GM12878 (cell line): ENCODE data around the gene MRPL32.

Experiments used
- CBX5 ChIP-seq: sonication (generic); IDR thresholded peaks from 2 replicates; pipeline ENCODE4 v1.6.1; 2016; ENCODE audit warnings: low read depth, moderate library complexity, mild to moderate bottlenecking, inconsistent platforms
- CEBPB ChIP-seq, 2 experiments: fragments of 150-350 bp in 1 of 2; IDR thresholded peaks; 2 replicates each; pipeline ENCODE4 v1.6.1; 2012 to 2014; ENCODE audit warnings: low read depth in 2 of 2, low read length in 2 of 2, borderline replicate concordance in 1 of 2, inconsistent platforms in 1 of 2
- POLR2A ChIP-seq: IDR thresholded peaks from 2 replicates; pipeline ENCODE4 v1.6.1; 2011; ENCODE audit warnings: low read depth, mild to moderate bottlenecking, low read length
- POLR2AphosphoS2 ChIP-seq: IDR thresholded peaks from 2 replicates; pipeline ENCODE4 v1.6.1; 2011; ENCODE audit warnings: low read depth, mild to moderate bottlenecking, low read length, improper control_type of control experiment, moderate library complexity
- RCOR1 ChIP-seq: conservative IDR thresholded peaks from 2 replicates; pipeline ENCODE4 v1.6.1; 2012; ENCODE audit warnings: low read depth, low read length, improper control_type of control experiment
- SIN3A ChIP-seq: IDR thresholded peaks from 2 replicates; pipeline ENCODE4 v1.6.1; 2012; ENCODE audit warnings: low read depth, low read length, improper control_type of control experiment
- SMC3 ChIP-seq: IDR thresholded peaks from 2 replicates; pipeline ENCODE4 v1.6.1; 2011; ENCODE audit warnings: low read length, improper control_type of control experiment, borderline replicate concordance
- YY1 ChIP-seq: IDR thresholded peaks from 2 replicates; pipeline ENCODE4 v1.6.1; 2011; ENCODE audit warnings: low read depth, mild to moderate bottlenecking, low read length
- TF ChIP-seq, protein P1 (sequence below): fragments of 450-650 bp; IDR thresholded peaks from 2 replicates; pipeline ENCODE4 v1.6.1; 2017; ENCODE audit warnings: mild to moderate bottlenecking
- TF ChIP-seq, protein P2 (sequence below), 3 experiments: IDR thresholded peaks in 2 of 3; conservative IDR thresholded peaks in 1 of 3; 2 replicates each; pipeline ENCODE4 v1.5.1; 2011; ENCODE audit warnings: low read depth in 3 of 3, low read length in 3 of 3, mild to moderate bottlenecking in 3 of 3, control low read depth in 2 of 3, moderate library complexity in 2 of 3, inconsistent platforms in 1 of 3, mixed read lengths in 1 of 3; ENCODE audit not compliant: control insufficient read depth in 2 of 3, insufficient read depth in 1 of 3; ENCODE audit errors: extremely low read depth in 1 of 3
- TF ChIP-seq, protein P3 (sequence below): fragments of 450-650 bp; IDR thresholded peaks from 2 replicates; pipeline ENCODE4 v1.6.1; 2018; ENCODE audit warnings: borderline replicate concordance, mild to moderate bottlenecking; ENCODE audit not compliant: partially characterized antibody
- TF ChIP-seq, protein P4 (sequence below): IDR thresholded peaks from 2 replicates; pipeline ENCODE4 v1.6.1; 2012; ENCODE audit warnings: low read depth, low read length, improper control_type of control experiment

DNA sequence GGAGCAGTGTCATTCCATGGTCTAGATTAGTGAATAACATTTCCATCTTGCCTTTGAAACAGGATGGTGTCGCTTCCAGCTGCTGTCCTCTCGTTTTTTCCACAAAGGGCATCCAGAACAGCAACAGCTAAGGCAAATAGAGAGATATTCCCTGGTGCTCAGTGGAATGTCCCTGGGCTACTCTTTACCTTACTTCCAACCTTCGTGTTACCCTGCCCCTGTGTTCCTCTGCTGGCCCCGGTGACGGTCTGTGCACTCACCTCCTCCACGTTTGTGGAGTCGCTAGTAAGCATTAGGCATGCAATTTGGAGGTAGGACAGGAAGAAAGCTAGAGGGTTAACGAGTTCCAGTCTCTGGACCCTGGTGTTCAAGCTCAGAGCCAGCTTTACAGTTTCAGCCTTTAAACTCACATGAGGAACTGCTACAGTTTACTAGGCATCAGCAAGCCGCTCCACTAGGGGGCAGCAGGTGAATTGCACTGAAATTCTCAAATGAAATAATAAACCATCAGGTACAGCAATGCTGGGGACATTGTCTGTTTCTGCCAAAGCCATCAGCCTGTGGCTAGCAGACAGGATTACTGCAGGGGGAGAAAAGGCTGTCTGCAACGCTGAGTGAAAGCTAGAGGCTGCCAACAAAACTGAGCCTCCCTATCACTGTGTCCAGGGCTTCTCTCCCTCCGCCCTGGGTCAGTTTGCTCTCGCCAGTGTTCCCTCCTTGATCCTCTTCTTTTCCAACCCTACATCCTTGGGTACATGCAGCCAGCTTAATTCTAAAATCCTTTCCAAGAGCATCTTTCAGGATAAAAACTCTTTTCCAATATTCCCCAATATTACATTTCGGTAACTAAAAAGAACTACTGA is 9.0 kb downstream of the MRPL32 start:
- TF ChIP-seq SIN3A (no peak), POLR2AphosphoS2 (no peak), POLR2A (no peak), CEBPB (IDR thresholded peaks at IDR 0.05; ENCODE audit: borderline replicate concordance in 1 of 2, low read depth in 2 of 2, low read length in 2 of 2) (no peak), SMC3 (peak; percentile 94), YY1 (peak; percentile 80; the same call in 1 of the 2 replicates), CBX5 (no peak), RCOR1 (no peak)
- TF ChIP-seq, protein P1, sequence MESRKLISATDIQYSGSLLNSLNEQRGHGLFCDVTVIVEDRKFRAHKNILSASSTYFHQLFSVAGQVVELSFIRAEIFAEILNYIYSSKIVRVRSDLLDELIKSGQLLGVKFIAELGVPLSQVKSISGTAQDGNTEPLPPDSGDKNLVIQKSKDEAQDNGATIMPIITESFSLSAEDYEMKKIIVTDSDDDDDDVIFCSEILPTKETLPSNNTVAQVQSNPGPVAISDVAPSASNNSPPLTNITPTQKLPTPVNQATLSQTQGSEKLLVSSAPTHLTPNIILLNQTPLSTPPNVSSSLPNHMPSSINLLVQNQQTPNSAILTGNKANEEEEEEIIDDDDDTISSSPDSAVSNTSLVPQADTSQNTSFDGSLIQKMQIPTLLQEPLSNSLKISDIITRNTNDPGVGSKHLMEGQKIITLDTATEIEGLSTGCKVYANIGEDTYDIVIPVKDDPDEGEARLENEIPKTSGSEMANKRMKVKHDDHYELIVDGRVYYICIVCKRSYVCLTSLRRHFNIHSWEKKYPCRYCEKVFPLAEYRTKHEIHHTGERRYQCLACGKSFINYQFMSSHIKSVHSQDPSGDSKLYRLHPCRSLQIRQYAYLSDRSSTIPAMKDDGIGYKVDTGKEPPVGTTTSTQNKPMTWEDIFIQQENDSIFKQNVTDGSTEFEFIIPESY, result no peak
- TF ChIP-seq, protein P2, sequence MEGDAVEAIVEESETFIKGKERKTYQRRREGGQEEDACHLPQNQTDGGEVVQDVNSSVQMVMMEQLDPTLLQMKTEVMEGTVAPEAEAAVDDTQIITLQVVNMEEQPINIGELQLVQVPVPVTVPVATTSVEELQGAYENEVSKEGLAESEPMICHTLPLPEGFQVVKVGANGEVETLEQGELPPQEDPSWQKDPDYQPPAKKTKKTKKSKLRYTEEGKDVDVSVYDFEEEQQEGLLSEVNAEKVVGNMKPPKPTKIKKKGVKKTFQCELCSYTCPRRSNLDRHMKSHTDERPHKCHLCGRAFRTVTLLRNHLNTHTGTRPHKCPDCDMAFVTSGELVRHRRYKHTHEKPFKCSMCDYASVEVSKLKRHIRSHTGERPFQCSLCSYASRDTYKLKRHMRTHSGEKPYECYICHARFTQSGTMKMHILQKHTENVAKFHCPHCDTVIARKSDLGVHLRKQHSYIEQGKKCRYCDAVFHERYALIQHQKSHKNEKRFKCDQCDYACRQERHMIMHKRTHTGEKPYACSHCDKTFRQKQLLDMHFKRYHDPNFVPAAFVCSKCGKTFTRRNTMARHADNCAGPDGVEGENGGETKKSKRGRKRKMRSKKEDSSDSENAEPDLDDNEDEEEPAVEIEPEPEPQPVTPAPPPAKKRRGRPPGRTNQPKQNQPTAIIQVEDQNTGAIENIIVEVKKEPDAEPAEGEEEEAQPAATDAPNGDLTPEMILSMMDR (IDR thresholded peaks at IDR 0.05 in 2 of 3, conservative IDR thresholded peaks at IDR 0.05 in 1 of 3; ENCODE audit: control insufficient read depth in 2 of 3, extremely low read depth in 1 of 3, insufficient read depth in 1 of 3, low read depth in 3 of 3, low read length in 3 of 3), result peak; percentile 87 to 92 (median 91)
- TF ChIP-seq, protein P3, sequence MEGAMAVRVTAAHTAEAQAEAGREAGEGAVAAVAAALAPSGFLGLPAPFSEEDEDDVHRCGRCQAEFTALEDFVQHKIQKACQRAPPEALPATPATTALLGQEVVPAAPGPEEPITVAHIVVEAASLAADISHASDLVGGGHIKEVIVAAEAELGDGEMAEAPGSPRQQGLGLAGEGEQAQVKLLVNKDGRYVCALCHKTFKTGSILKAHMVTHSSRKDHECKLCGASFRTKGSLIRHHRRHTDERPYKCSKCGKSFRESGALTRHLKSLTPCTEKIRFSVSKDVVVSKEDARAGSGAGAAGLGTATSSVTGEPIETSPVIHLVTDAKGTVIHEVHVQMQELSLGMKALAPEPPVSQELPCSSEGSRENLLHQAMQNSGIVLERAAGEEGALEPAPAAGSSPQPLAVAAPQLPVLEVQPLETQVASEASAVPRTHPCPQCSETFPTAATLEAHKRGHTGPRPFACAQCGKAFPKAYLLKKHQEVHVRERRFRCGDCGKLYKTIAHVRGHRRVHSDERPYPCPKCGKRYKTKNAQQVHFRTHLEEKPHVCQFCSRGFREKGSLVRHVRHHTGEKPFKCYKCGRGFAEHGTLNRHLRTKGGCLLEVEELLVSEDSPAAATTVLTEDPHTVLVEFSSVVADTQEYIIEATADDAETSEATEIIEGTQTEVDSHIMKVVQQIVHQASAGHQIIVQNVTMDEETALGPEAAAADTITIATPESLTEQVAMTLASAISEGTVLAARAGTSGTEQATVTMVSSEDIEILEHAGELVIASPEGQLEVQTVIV, result no peak
- TF ChIP-seq, protein P4, sequence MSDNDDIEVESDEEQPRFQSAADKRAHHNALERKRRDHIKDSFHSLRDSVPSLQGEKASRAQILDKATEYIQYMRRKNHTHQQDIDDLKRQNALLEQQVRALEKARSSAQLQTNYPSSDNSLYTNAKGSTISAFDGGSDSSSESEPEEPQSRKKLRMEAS, result no peak
